ENCODE measurements around the gene VEZT.

DNA sequence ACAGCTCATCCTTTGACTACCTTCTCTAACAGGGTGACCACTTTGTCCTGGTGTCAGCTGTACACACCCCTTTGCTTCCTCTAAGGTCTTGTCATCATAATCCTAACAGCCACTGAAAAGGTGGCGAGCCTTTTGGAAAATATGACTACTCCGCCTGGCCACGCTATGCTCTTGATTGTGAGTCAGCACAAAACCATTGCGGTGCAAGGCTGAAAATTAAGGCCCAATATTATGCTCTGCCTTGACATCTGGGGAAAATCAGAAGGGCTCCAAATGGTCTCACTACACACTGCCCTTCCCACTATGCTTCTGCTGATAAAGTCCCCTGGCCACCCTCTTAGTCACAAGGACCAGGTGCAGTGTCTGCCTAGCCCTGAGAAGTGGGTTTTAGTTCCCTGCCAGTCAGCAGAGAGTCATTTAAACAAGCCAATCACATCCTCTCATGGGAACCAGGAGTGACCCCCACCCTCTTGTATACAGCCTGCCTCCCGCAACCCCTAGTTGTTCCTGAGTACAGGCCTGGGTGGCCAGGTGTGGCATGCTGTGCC is 34.7 kb upstream of the VEZT start:
- TF ChIP-seq, protein P1, sequence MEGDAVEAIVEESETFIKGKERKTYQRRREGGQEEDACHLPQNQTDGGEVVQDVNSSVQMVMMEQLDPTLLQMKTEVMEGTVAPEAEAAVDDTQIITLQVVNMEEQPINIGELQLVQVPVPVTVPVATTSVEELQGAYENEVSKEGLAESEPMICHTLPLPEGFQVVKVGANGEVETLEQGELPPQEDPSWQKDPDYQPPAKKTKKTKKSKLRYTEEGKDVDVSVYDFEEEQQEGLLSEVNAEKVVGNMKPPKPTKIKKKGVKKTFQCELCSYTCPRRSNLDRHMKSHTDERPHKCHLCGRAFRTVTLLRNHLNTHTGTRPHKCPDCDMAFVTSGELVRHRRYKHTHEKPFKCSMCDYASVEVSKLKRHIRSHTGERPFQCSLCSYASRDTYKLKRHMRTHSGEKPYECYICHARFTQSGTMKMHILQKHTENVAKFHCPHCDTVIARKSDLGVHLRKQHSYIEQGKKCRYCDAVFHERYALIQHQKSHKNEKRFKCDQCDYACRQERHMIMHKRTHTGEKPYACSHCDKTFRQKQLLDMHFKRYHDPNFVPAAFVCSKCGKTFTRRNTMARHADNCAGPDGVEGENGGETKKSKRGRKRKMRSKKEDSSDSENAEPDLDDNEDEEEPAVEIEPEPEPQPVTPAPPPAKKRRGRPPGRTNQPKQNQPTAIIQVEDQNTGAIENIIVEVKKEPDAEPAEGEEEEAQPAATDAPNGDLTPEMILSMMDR (IDR thresholded peaks at IDR 0.05): no peak
- TF ChIP-seq POLR2A (IDR thresholded peaks at IDR 0.05): no peak
